SK-N-MC (cell line): ENCODE results near the gene COL27A1.

Source experiments
- EZH2 ChIP-seq: fragments of 200-600 bp; sonication (generic); IDR thresholded peaks from one replicate; pipeline ENCODE4 v1.6.1; 2017; ENCODE audit warnings: antibody characterized with exemption
- POLR2AphosphoS5 ChIP-seq: IDR thresholded peaks from 2 replicates; pipeline ENCODE4 v1.6.1; 2012; ENCODE audit warnings: mild to moderate bottlenecking, low read depth, low read length, borderline replicate concordance

DNA sequence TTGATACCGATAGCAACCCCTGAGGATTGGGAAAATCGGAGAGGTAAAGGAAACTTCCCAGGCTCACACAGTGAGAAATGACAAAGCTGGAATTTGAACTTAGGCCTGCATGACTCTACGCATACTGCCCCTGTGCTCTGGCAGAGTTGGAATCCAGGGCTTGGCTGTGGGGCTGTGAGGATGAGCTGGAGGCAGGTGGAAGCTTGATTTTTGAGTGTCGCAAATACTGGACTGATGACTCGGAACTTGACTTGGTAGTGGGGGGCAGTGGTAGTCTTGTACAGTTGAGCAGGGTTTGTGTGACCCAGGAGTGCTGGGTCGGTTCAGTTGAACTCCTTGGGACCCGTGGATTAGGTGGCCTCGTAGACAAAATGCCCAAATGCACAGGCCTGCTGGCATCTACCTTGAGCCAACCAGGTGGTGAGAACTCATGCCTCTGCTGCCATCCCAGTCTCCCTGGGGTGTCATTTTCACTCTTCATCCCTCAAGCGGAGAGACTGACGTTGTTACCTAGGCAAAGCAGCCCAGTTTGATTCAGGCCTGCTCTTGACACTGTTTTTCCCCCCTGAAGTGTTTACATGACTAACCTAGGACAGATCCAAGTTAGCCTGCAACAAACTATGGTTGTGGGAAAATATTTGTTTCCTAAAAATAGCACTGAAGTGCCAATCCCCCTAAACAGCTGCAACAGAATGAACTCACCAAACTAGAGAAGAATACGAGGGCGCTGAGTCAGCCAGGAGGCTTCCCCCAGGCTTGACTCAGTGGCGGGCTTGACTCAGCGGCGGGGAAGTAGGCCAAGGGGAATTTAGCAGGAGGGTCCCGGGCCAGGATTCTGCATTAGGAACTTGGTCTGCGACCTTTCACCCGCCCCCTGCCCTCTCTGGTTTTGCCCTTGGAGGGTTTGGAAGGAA, 121.8 kb downstream of the COL27A1 start:
- TF ChIP-seq POLR2AphosphoS5 (no peak), EZH2 (no peak)
